K562 (cell line): ENCODE data around the gene TUBB4B. TPM values are rescaled to one million over a fixed set of nuclear protein-coding genes. Genes with fewer than 3 reads are reported as not detected.

Source experiments
- CHD1 ChIP-seq: fragments of 200-600 bp; sonication (generic); IDR thresholded peaks from one replicate; pipeline ENCODE4 v1.6.1; 2012; ENCODE audit warnings: mild to moderate bottlenecking, moderate library complexity, low read length, inconsistent platforms
- ESRRB ChIP-seq: fragments of 250-450 bp; sonication (Bioruptor Pico); IDR thresholded peaks from 2 replicates; pipeline ENCODE4 v1.5.0; 2020; ENCODE audit warnings: mild to moderate bottlenecking, moderate library complexity, borderline replicate concordance
- ETS2 ChIP-seq: IDR thresholded peaks from 2 replicates; pipeline ENCODE4 v1.6.1; 2016; ENCODE audit warnings: borderline replicate concordance, missing genetic modification characterization, mild to moderate bottlenecking, moderate library complexity, missing compliant biosample characterization; ENCODE audit not compliant: poor library complexity, severe bottlenecking
- GTF2B ChIP-seq: IDR thresholded peaks from 2 replicates; pipeline ENCODE4 v1.6.1; 2011; ENCODE audit not compliant: insufficient read length; ENCODE audit errors: extremely low read depth
- KAT2B ChIP-seq: IDR thresholded peaks from one replicate; pipeline ENCODE4 v1.6.1; 2012; ENCODE audit warnings: low read depth, mild to moderate bottlenecking, control low read depth, inconsistent platforms, low read length, moderate library complexity
- KDM5B ChIP-seq: fragments of 200-600 bp; sonication (generic); IDR thresholded peaks from 2 replicates; pipeline ENCODE4 v1.6.1; 2012; ENCODE audit warnings: low read depth, mild to moderate bottlenecking, moderate library complexity, low read length, control low read depth, inconsistent platforms; ENCODE audit not compliant: insufficient replicate concordance
- SRSF3 ChIP-seq: fragments of 200-400 bp; formaldehyde crosslinking; IDR thresholded peaks from 2 replicates; pipeline ENCODE4 v1.6.1; 2016; ENCODE audit warnings: mild to moderate bottlenecking, low read length, moderate library complexity; ENCODE audit not compliant: insufficient read depth
- STAG1 ChIP-seq: sonication (generic); formaldehyde crosslinking; IDR thresholded peaks from 2 replicates; pipeline ENCODE4 v1.5.0; 2020; ENCODE audit warnings: missing genetic modification reagents, borderline replicate concordance
- UBTF ChIP-seq, 2 experiments: IDR thresholded peaks; 2 replicates each; pipeline ENCODE4 v1.6.1; 2012; ENCODE audit warnings: improper control_type of control experiment in 2 of 2, low read depth in 2 of 2, low read length in 2 of 2, borderline replicate concordance in 1 of 2
- ZKSCAN8 ChIP-seq: fragments of 200-800 bp; sonication (Bioruptor generic); IDR thresholded peaks from 2 replicates; pipeline ENCODE4 v1.6.1; 2016; ENCODE audit warnings: missing genetic modification characterization, missing compliant biosample characterization
- ZNF586 ChIP-seq: fragments of 450-650 bp; formaldehyde crosslinking; conservative IDR thresholded peaks from 2 replicates; pipeline ENCODE4 v1.4.0; 2020; ENCODE audit warnings: mild to moderate bottlenecking, moderate library complexity
- ZNF764 ChIP-seq: fragments of 250-450 bp; sonication (Bioruptor Pico); IDR thresholded peaks from 2 replicates; pipeline ENCODE4 v1.4.0; 2020; ENCODE audit warnings: low read depth, mild to moderate bottlenecking, moderate library complexity
- polyA plus RNA-seq, 8 experiments: library from polyadenylated mRNA; depleted of rRNA in 4 of 8; stranded (reverse) in 5 of 8; unstranded in 3 of 8; fragments of >200 nt; fragmentation: Nextera tagmentation in 2 of 8; fragmentation: Illumina TruSeq in 1 of 8; extraction: Ambion mirVana in 2 of 8; extraction: Trizol in 1 of 8; gene quantifications; 2 replicates each; pipeline versions ENCODE4 v1.2.1 to v1.2.3, GENCODE V29; 2011 to 2014; ENCODE audit warnings: inconsistent platforms in 1 of 8, missing spikeins in 1 of 8
- total RNA-seq, 7 experiments: library from RNA; depleted of rRNA in 6 of 7; stranded (reverse); fragments of >200 nt in 6 of 7; fragmentation: Illumina TruSeq in 2 of 7; extraction: Trizol in 2 of 7; gene quantifications; 2 replicates each; pipeline versions ENCODE4 v1.2.1 to v1.2.3, GENCODE V29; 2011 to 2021; ENCODE audit warnings: low replicate concordance in 1 of 7
- TF ChIP-seq, protein P1 (sequence below): fragments of 250-450 bp; sonication (Bioruptor Pico); IDR thresholded peaks from 2 replicates; pipeline ENCODE4 v1.5.0; 2021; ENCODE audit warnings: mild to moderate bottlenecking, moderate library complexity
- TF ChIP-seq, protein P2 (sequence below): fragments of 450-650 bp; IDR thresholded peaks from 2 replicates; pipeline ENCODE4 v1.6.1; 2018; ENCODE audit warnings: mild to moderate bottlenecking, low read depth; ENCODE audit not compliant: partially characterized antibody
- TF ChIP-seq, protein P3 (sequence below): fragments of 250-450 bp; sonication (Bioruptor Pico); IDR thresholded peaks from 2 replicates; pipeline ENCODE4 v1.8.0; 2022; ENCODE audit warnings: moderate library complexity, mild to moderate bottlenecking, inconsistent platforms

TUBB4B gene
- total and polyA plus RNA-seq, 9 of the 15 experiments (the other 6 are each of a cell fraction or from before 2014, with no cell fraction given) = 24.1 to 443 (median 268) TPM

DNA sequence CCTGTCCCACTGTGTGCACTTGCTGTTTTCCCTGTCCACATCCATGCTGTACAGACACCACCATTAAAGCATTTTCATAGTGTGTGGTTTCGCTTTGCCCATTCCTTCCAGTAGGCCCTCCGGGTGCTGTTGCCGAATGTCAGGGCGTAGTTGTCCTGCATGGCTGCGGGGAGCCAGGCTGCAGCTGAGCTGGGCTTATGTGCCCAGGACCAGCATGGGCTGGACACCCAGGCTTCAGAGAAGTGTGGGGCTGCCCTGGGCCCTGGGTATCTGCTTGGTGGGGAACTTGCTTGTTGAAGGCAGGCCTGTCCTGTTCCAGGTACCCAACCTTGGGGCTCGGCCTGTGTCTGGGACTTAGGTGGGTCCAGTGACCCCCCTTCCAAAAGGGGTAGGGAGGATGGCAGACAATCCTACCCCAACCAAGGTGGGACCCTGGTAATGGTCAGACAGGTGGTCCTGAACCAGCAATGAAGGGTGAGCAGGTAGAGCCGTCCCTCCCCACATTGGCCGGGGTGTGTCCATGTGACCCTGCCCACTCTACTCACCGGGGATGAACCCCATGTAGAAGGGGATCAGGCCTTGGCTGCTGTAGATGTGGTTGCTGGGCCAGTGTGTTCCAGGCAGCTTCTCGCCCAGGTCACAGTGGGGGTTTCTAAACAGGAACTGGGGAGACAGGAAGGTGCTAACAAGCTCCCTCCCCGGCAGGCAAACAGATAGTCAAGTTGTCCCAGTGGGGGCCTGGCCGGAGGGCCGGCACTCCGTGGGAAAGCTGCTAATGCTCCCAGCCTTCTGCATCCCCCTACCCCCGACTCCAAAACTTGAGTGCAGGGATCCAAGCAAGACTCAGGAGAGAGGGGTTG is 2.8 kb downstream of the TUBB4B start (continued):
- no peak for TF ChIP-seq SRSF3
- TF ChIP-seq UBTF (IDR thresholded peaks at IDR 0.05; ENCODE audit: borderline replicate concordance in 1 of 2, low read depth in 2 of 2, low read length in 2 of 2) = no peak
- no peak for TF ChIP-seq ZNF764 (CRISPR knock-in tag)
- no peak for TF ChIP-seq GTF2B
- TF ChIP-seq KDM5B = peak; percentile 75
- TF ChIP-seq, protein P1, sequence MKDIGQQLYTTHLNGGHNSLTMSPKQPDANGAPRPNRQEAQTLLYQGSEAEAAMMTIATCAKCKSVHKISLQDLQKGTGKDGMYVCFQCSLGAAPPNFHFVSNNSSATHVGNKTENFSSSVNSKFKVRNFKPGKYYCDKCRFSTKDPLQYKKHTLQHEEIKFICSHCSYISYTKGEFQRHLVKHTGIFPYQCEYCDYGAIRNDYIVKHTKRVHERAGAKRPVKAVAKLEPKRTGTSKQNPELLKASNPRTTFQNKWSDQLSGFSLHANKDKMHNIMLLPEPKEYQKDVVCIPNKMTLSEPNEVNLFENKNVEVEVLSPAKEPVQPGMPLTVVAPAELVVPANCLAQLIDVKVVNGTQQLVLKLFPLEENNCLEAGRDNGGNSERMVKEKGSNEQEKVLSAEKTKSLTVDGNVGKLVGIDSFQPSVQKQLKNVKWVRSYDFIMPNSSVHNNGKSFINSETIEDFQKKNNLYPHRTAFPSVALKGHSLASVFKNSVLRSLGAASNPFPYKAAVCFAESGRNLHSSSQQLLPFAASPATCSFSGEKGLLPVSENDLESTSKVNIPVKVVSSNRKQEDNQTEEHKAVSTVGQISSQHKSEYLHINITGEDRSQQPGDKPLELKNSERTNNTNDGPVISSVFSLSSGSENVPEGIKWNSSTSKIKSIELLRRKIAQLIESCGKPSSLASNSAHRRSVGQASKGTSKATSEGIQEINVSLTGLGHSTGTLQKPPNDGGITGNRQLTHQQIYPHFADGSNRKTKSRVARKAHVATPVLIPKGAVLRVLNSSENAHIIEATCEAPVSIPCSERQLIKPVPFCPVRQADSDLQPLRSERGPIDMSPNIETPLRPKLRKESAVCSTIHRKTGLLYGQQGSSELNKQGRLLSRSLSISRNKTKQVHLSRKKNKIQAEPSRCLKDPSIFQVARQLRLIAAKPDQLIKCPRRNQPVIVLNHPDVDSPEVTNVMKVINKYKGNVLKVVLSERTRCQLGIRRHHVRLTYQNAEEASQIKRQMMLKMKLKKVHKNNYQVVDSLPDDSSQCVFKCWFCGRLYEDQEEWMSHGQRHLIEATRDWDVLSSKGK = no peak
- TF ChIP-seq CHD1 = no peak
- TF ChIP-seq, protein P2, sequence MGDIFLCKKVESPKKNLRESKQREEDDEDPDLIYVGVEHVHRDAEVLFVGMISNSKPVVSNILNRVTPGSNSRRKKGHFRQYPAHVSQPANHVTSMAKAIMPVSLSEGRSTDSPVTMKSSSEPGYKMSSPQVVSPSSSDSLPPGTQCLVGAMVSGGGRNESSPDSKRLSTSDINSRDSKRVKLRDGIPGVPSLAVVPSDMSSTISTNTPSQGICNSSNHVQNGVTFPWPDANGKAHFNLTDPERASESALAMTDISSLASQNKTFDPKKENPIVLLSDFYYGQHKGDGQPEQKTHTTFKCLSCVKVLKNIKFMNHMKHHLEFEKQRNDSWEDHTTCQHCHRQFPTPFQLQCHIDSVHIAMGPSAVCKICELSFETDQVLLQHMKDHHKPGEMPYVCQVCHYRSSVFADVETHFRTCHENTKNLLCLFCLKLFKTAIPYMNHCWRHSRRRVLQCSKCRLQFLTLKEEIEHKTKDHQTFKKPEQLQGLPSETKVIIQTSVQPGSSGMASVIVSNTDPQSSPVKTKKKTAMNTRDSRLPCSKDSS = no peak
- TF ChIP-seq ZKSCAN8 (CRISPR knock-in tag) = no peak
- 0 out of 2 replicates have a peak, but pooled peaks have one; percentile 4 for TF ChIP-seq ESRRB (CRISPR knock-in tag)
- TF ChIP-seq ETS2 (tag) = no peak
- TF ChIP-seq, protein P3, sequence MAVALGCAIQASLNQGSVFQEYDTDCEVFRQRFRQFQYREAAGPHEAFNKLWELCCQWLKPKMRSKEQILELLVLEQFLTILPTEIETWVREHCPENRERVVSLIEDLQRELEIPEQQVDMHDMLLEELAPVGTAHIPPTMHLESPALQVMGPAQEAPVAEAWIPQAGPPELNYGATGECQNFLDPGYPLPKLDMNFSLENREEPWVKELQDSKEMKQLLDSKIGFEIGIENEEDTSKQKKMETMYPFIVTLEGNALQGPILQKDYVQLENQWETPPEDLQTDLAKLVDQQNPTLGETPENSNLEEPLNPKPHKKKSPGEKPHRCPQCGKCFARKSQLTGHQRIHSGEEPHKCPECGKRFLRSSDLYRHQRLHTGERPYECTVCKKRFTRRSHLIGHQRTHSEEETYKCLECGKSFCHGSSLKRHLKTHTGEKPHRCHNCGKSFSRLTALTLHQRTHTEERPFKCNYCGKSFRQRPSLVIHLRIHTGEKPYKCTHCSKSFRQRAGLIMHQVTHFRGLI (CRISPR knock-in tag) = no peak
- TF ChIP-seq KAT2B = no peak
- TF ChIP-seq STAG1 = no peak
- no peak; the same call in 1 of the 2 replicates for TF ChIP-seq ZNF586
